HG02884 (cell line): Measurements from ENCODE around the gene BUB3.

Experiments used
- ATAC-seq: cut with Tn5 transposase; IDR thresholded peaks from one replicate; pipeline ENCODE4 v1.9.1; 2021; ENCODE audit warnings: mild to moderate bottlenecking, moderate library complexity; ENCODE audit not compliant: unreplicated experiment

Gene BUB3

DNA sequence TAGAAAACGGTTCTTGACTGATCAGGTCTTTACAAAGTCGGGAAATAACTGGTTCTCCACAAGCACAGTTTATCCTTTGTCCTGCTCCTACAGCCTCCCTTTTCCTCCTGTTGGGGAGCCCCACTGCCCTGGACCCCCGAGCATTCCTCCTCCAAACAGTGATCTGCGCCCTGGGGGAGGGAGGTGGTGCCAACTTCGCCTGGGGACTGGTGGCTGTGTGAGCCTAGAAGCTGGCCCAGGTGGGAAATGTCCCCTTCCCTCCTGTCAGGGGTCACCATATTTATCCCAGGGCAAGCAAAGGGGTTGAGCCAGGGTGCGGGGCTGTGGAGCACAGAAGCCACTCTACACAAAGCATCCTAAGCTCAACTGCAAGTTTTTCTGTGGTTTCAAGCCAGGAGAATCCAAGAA is 13.2 kb upstream of the BUB3 start:
- no peak for ATAC-seq

DNA sequence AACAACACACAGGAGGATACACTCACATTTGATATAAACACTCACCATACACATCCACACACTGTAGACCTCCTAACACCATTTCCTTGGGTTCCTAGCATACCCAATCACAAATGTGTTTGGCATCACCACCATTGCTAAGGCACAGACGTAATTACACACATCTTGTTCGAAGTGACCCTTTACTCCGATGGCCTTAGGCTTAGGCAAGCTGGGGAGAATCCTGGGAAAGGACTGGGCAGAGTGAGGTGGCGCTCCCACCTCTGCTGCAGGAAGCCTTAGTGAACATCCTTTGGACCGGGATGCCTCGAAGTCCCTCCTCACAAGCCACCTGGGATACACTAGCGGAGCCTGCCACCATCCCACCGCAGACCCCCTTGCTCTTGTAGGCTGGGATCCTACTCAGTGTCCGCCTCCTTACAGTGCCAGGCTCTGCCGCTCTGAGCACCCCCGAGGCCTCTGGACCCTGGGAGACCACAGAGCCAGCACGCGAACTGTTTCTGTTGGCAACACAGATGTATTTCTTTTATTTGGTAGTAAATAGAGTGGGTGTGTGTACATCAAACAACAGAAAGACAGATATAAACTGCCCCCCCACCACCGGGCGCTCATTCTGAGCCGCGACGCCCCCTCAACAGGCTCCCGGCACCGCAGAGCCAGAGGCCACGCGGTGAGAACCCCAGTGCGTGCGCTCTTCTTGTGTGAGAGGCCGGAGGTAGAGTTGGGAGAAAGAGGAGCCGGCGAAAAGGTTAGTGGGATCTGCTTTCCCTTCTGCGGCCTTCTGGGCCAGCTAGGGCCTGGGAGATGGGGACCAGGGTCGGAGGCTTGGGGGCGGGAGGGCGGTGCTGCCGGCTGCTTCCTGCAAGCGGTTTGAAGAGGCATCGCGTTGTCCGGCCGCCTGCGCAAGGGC is 12.2 kb upstream of the BUB3 start:
- ATAC-seq = no peak

DNA sequence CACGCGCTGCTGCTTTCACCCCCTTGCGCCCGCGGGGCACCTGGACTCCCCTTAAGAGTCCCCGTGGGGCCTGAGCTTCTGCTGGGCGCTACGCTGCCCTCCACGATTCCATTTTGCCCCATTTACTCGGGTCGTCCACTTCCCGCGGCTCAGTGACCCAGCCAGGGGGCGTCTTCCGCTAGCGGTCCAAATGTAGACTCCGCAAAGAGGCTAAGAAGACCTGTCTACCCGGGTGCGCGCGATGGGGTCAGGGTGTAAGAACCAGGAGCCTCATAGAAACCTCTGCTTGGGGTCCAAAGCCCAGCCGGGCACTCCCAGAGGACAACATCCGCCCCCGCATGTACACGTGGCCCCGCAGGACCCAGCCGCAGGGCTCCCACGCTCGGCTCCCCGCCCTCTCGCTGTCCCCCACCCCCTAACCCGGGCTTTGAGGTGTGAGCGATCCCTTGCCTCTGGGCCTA is 11.5 kb upstream of the BUB3 start:
- ATAC-seq = no peak

DNA sequence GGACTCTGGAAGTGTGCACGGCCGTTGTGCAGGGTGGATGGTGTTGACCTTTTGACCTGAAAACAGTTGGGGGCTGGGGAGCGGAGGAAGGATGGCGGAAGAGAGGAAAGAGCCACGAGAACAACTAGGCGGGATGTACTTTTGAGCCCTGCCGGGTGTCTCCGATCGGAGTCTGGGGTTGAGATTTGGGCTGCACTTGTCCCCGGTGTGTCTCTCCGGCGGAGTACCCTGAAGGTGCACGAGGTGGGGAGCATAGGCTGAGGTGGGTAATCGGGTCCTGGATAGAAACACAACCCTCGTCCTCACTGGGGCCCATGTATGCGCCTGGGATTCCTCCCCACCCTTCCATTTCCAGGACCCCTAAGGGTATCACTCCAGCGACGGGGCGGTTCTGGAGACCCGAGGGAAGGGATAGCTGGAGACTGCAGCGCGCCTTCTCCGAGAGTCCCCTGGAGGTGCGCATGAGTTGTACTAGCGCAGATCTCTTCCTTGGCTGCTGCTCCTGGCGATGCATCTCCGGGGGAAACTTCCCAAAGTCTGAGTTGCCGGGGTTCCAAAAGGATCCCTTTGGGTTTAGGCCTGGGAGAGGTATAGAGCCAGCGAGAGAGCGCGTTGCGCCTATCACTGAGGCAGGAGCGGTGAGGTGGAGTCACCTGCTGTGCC is 10.9 kb upstream of the BUB3 start:
- no peak for ATAC-seq

DNA sequence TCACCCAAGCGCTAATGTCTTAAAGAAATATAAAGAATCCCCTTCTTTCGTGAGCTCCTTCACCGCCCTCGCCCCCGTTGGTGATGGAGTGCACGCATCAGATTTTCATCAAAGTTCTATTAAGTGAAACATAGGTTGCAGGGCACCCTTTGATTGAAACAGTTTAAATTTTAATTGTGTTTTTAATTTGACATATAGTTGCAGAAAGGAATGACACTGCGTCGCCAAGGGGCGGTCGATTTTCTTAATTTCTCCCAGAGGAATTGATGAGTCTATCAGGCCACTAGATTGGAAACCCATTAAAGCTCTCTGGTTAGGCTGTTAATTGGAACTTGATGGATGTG is 10.4 kb upstream of the BUB3 start:
- ATAC-seq = no peak

DNA sequence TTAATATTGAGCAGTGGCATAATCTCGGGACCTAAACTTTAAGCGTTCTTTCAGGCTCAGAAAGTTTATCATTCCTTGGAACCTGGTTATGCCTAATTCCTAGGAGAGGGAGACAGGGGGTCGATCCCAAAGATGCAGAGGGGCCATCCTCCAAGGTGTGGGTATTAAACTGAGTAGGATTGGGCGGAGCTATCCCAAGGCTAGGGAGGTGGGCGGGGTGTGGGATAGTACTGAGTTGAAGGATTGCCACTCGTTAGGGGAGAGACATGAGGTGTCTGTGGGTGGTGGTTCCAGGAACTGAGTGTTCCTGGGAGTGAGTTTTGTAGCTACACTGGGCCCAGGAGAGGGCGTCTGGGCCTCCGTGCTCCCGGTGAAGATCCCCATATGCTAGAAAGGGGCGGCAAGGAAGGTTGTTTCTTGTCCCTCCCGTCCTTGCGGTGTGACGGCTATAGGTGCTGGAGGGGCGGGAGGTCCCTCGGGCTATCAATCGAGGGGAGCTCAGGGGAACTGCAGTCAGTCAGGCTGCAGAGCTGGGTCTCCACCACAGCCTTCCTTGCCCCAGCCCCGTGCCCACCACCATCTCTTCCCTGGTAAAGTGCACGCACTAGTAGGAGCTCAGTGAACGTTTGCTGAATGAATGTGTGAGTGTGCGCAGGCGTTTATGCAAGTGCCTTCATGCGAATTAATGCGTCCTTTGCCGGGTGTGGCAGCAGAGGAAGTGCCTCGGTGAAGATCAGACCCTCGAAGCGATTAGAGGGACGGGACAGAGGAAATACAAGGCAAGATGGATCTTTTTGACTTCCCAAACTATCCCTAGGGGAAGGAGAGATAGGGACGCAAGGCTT is 9.3 kb upstream of the BUB3 start:
- no peak for ATAC-seq

DNA sequence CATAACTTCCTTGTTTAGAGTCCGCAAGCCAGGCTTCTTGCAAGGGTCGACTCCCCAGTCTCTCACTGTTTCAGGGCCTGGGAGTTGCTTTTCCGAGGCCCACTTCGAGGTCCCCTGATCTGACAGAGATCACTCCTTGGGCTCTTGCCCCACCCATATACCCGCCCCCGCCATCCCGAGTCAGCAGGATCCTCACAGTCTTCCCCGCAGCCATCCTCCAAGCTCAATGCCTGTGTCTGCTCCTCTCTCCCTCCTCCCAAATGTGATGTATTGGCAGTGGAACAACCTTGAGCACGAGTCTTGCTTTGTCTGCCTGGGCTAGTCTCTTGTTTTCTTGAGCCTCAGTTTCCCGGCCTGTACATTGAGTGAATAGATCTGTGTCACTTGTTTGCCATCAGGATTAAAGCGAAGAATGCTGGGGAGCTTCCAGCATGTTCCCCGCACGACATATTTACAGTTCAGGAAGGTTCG is 8.6 kb upstream of the BUB3 start:
- no peak for ATAC-seq

DNA sequence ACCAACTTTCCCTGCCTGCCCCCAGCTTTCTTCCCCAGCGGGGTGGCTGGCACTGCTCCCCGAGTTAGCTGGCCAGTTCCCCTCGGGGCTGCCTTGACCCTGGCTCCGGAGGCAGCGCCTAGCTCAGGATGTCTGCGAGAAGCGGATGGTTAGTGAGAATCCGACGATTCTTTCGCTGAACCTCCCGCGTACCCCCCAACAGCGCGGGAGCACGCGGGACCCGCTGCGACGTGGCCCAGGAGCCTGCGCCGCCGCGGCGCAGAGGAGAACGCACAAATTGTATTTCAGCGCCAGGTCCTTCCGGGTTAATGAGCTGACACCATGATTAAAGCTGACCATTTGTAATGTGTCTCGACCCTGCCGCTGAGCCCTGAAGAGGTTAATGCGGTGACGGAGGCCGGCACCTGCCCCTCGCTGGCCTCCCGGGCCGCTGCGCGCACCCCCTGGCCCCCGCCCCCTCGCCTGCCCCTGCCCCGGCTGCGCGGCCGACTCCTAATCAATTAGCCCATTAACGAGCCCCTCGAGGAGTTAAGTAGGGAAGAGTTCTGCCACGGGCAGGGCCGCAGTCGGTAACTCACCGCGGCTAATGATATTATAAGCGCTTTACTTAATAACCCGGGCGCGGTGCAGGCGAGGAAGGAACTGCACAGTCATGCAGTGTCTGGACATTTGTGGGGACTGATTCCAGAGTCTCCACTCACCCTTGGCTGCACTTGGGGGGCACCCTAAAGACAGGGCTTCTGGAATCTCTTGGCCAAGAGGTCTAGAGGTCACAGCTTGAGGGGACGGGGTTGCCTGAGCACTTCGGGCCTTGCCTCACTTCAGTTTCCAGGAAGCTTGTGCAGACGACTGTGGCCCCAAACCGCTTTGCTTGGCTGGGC is 7.9 kb upstream of the BUB3 start:
- no peak for ATAC-seq

DNA sequence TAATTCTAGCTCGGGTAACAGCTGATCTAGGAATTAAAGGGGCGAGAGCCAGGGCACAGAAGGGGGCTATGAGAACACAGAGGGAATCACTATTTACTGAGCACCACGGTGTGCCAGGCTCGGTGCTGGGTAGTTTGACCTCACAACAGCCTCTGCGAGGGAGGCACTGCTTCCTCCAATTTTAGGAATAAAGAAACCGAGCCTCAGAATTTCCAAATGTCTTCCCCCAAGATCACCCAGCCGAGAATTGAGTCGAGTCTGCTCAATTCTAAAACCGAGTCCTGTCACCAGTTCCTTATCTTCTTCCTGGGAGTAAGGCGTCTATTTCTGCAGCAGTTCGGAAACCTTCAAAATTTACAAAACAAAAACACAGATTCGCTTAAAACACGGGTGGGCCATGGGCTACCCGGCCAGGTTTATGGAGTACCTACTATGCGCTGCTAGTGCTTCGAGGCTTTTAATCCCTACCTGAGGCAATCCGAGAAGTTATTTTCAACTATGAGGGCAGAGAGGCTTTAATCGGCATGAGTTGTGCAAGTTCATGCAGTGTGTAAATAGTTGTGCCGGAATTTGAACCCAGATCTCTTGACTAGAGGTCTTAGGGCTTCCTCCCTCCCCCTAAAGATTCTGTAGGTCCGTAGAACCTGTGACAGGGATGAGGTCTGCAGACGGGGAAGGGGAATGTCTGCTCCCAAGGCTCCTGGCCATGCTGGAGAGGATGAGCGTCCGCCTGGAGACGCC is 7.1 kb upstream of the BUB3 start:
- no peak for ATAC-seq

DNA sequence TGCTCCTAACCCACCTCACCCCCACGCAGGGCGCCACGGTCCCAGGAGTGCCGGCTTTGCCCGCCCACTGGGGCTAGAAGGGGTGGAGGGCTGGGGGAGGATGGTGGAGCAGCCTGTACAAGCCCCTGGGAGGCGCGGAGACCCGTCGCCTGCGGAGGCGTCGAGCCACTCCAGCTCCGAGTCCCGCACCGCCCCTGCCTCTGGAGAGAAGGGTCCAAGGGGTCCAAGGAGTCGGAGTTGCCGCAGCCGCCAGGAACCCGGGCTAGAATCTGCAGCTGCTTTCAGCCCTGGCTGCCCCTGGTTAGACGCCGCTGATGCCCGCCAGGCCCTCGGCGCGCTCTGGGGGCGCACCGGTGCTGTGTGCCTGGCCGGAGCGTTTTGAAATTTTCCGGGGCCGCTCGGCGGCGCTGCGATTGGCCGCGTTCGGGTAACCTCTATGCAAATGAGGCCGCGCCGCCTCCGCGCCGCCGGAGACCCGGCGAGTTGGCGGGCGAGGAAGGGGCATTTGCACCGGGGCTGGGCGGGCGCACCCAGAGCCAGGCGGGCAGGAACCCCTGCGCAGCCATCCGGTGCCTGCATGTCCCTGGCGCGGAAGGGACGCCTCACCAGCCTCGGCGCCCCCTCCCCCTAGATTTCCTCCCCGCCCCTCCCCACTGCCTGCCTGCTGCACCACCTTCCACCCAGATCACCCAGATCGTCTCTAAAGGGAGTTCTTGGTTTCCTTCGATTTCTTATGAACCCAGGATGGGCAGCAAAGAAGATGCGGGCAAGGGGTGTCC is 6.4 kb upstream of the BUB3 start, which contains the start of gene HMX2:
HMX2 (plus strand) TSS at position 502 of the 779 bp plus-strand sequence; CDS start at position 745, 243 bp downstream.
- ATAC-seq = no peak

DNA sequence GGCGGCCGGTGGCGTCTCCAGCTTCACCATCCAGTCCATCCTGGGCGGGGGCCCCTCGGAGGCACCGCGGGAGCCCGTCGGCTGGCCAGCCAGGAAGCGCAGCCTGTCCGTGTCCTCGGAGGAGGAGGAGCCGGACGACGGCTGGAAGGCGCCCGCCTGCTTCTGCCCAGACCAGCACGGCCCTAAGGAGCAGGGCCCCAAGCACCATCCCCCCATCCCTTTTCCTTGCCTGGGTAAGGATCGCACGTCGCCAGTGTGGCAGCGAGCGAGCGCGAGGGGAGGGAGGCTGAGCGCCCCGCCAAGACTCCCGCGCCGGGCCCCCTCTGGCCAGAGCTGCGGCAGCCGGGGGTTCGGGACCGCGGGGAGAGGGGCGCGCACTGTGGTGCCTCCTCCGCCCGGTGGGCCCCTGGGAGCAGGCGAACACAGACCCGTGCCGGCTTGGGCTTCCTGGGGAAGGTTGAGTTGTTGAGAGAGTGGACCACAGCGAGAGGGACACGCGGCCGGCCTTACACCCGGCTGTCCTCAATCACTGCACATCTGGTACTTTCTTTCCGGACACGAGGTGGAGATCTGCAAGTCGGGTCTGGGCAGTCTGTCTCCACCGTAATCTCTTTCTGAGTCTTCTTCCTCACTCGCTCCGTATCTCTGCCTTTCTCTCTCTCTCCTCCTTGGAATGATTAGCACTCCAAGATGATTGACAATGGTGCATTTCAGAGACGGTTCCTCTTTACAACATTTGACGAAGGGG is 5.6 kb upstream of the BUB3 start:
- no peak for ATAC-seq

DNA sequence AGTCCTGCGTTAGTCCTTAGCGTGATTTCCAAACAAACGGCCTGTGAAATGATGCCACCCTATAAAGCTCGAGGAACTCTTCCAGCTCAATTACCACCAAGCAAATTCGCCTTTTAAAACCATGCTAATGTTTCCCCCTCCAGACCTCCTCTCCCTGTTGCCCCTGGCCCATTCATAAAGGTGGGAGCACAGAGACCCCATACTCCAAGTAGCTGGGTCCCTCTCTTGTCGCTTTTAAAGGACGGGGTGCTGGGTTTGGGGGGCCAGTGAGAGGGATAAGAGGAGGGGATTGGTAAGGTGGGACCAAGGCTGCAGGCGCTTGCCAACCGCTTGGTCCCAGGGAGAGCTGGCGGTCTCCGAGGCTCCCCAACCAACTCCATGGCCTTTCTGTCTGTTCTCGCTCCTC is 5.0 kb upstream of the BUB3 start:
- no peak for ATAC-seq

DNA sequence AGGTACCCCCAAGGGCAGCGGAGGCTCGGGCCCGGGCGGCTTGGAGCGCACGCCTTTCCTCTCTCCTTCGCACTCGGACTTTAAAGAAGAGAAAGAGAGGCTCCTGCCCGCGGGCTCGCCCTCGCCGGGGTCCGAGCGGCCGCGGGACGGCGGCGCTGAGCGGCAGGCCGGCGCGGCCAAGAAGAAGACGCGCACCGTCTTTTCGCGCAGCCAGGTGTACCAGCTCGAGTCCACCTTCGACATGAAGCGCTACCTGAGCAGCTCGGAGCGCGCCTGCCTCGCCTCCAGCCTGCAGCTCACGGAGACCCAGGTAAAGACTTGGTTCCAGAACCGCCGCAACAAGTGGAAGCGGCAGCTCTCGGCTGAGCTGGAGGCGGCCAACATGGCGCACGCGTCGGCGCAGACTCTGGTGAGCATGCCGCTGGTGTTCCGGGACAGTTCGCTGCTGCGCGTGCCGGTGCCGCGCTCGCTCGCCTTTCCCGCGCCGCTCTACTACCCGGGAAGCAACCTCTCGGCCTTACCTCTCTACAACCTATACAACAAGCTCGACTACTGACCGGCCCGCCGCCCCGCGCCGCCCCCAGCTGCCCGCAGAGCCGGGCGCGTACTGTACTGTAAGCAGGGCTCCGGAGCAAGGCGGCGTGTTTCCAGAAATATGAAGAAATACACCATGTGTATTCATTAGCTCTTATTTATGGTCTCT is 4.5 kb upstream of the BUB3 start:
- ATAC-seq = no peak

DNA sequence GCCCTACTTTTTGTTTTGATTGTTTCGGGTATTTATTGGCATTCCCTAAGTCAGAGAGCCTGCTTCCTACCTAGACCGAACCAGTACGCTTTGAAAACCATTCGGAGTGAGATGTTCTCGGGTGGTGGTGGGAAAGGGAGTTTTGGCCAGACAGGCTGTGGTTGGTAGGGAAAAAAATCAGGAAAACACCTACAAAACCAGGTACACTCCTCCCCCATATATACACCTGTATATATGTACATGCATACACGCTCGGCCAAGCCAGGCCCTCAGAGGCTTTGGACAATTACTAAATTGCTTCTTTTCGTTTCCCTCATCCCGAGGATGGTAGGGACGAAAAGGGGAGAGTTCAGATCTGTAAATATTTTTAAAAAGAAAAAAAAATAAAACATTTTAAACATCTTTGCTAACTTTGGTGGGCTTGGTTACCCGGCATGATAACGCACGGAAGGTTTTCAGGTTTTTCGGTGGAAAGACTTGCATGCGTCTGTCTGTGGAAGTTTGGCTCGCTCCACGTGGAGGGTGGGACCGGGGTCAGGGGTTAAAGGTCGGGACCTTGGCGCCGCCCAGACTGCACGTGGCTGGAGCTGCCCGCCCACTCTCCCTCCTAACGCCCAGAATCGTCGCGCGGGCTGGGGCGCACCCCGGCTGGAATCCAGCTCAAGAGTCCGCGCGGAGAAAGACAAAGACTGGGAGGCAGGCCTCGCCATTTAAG is 3.8 kb upstream of the BUB3 start:
- ATAC-seq = no peak

DNA sequence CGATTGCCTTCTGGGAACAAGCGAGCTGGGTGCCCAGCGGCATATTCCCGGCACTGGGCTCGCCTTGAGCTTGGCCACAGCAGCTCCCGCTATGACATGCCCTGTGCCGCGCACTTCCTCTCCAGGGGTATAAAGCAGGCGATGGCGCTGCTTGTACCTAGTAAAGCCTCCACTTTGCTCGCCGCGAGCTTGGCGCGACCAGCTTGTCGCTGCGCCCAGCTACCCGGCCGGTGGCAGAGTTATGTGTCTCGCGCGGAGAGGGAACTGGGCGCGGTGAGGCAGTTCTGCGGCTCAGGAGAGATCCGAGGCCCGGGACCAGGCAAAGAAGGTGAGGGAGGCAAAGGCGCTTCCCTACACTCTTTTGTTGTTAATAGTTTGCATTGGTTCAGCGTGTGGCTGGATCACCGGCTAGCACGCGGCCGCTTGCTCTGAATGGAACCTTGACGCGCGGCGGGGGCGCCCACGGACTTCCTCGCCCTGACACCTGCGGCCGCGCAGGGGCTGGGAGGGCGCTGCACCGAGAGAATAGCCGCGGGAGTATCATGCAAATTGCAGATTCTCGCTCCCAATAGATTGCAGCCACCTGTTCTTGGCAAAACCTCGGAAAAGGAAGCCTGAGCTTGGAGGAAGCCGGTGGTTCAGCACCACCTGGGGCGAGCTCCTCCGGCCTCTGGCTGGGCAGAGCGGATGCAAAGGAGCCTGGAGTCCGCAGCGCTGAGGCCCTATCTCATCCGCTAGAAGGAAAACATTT is 3.0 kb upstream of the BUB3 start:
- ATAC-seq = no peak

DNA sequence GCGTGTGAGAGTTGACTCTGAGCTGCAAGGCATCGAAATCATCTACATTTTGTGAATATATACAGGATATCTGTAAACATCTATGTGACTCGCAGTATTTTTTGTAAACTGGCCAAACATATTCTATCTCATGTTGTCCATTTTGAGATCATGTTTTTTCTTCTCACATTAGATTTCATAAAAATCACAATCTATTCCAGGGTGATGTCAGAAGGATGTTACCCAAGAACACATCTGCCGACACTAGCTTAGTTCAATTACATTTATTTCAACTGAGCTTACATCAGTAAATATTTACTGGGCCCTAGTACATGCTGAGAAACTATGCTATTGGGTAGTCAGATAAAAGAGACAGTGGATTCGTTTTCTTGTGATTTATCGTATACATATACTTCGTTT is 2.5 kb upstream of the BUB3 start:
- no peak for ATAC-seq
